GM12891 (cell line): Measurements from ENCODE around the gene LPIN1.

Source experiments
- PAX5 ChIP-seq: IDR thresholded peaks from 2 replicates; pipeline ENCODE4 v1.6.1; 2011; ENCODE audit warnings: low read length, moderate library complexity, mild to moderate bottlenecking; ENCODE audit not compliant: insufficient read depth, severe bottlenecking
- POLR2A ChIP-seq: IDR thresholded peaks from 2 replicates; pipeline ENCODE4 v1.6.1; 2011; ENCODE audit warnings: low read depth, low read length, control low read depth
- POLR2AphosphoS5 ChIP-seq: IDR thresholded peaks from 2 replicates; pipeline ENCODE4 v1.6.1; 2011; ENCODE audit warnings: low read depth, low read length, control low read depth
- POU2F2 ChIP-seq: IDR thresholded peaks from 2 replicates; pipeline ENCODE4 v1.6.1; 2011; ENCODE audit warnings: low read depth, mild to moderate bottlenecking, control low read depth, low read length, moderate library complexity
- SPI1 ChIP-seq: IDR thresholded peaks from 2 replicates; pipeline ENCODE4 v1.6.1; 2011; ENCODE audit warnings: low read depth, low read length, control low read depth
- TAF1 ChIP-seq: IDR thresholded peaks from 2 replicates; pipeline ENCODE4 v1.6.1; 2011; ENCODE audit warnings: low read depth, low read length, control low read depth

GRCh38 chr2:11858883-11859282, 112.5 kb downstream of the LPIN1 start:
- no peak for TF ChIP-seq POLR2A
- TF ChIP-seq POLR2AphosphoS5: no peak
- TF ChIP-seq PAX5: no peak
- TF ChIP-seq TAF1: no peak
- TF ChIP-seq SPI1: no peak
- no peak for TF ChIP-seq POU2F2
